RWPE2 (cell line): ENCODE results near the gene GTF2A2.
"Not testable (repeated sequence)": the region's sequence is repeated elsewhere in the genome, so short reads cannot be mapped to it uniquely, and the experiment has no call there.

Experiments used
- ATAC-seq: fragments of 200-7000 bp; cut with Tn5 transposase; 3 replicates; pipeline ENCODE4 v1.9.1; 2021; ENCODE audit warnings: low read depth
- DNase-seq: peaks from one replicate; pipeline ENCODE4 v3.0.0-alpha.2; 2020; ENCODE audit warnings: low spot score
- H3K27ac ChIP-seq: fragments of 450-650 bp; 2 replicates; pipeline ENCODE4 v1.5.1; 2017; ENCODE audit warnings: mild to moderate bottlenecking; ENCODE audit not compliant: poor library complexity, severe bottlenecking
- H3K27me3 ChIP-seq: fragments of 250-450 bp; sonication (Bioruptor Pico); 2 replicates; pipeline ENCODE4 v1.5.1; 2021; ENCODE audit warnings: mild to moderate bottlenecking, moderate library complexity; ENCODE audit not compliant: insufficient read depth, poor library complexity, severe bottlenecking
- H3K36me3 ChIP-seq: fragments of 250-450 bp; sonication (Bioruptor Pico); 2 replicates; pipeline ENCODE4 v1.5.1; 2020; ENCODE audit warnings: low read depth, mild to moderate bottlenecking, moderate library complexity
- H3K4me1 ChIP-seq: fragments of 250-450 bp; sonication (Bioruptor Pico); 2 replicates; pipeline ENCODE4 v1.5.1; 2021; ENCODE audit warnings: mild to moderate bottlenecking, moderate library complexity; ENCODE audit not compliant: insufficient read depth, poor library complexity, severe bottlenecking
- H3K4me3 ChIP-seq: fragments of 250-450 bp; sonication (Bioruptor Pico); 2 replicates; pipeline ENCODE4 v1.5.1; 2021; ENCODE audit warnings: mild to moderate bottlenecking, moderate library complexity; ENCODE audit not compliant: severe bottlenecking
- H3K9me3 ChIP-seq: fragments of 250-450 bp; sonication (Bioruptor Pico); 2 replicates; pipeline ENCODE4 v1.5.1; 2021; ENCODE audit warnings: mild to moderate bottlenecking, moderate library complexity; ENCODE audit not compliant: severe bottlenecking
- TF ChIP-seq, protein P1 (sequence below): fragments of 450-650 bp; IDR thresholded peaks from one replicate; pipeline ENCODE4 v1.5.1; 2017; ENCODE audit warnings: mild to moderate bottlenecking, moderate library complexity; ENCODE audit not compliant: poor library complexity, severe bottlenecking

GTF2A2 gene

GRCh38 chr15:59699810-59700431, 42.6 kb upstream of the GTF2A2 start:
- H3K27me3 ChIP-seq = no peaks in the 10 kb centered on the region
- H3K4me1 ChIP-seq = peaks cover 40% of the 10 kb centered on the region
- DNase-seq = no peak
- TF ChIP-seq, protein P1, sequence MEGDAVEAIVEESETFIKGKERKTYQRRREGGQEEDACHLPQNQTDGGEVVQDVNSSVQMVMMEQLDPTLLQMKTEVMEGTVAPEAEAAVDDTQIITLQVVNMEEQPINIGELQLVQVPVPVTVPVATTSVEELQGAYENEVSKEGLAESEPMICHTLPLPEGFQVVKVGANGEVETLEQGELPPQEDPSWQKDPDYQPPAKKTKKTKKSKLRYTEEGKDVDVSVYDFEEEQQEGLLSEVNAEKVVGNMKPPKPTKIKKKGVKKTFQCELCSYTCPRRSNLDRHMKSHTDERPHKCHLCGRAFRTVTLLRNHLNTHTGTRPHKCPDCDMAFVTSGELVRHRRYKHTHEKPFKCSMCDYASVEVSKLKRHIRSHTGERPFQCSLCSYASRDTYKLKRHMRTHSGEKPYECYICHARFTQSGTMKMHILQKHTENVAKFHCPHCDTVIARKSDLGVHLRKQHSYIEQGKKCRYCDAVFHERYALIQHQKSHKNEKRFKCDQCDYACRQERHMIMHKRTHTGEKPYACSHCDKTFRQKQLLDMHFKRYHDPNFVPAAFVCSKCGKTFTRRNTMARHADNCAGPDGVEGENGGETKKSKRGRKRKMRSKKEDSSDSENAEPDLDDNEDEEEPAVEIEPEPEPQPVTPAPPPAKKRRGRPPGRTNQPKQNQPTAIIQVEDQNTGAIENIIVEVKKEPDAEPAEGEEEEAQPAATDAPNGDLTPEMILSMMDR = no peak
- ATAC-seq = peak; percentile 78
- H3K27ac ChIP-seq = peak overlapping the region; percentile 45
- H3K9me3 ChIP-seq = no peaks in the 10 kb centered on the region
- H3K36me3 ChIP-seq = peaks cover 4% of the 10 kb centered on the region; the same call in 1 of the 2 replicates
- H3K4me3 ChIP-seq = no peak overlapping the region

GRCh38 chr15:59698065-59698464, 40.8 kb upstream of the GTF2A2 start:
- not testable (repeated sequence) for H3K36me3 ChIP-seq, H3K27ac ChIP-seq, DNase-seq, H3K27me3 ChIP-seq, H3K9me3 ChIP-seq, H3K4me3 ChIP-seq
- peak; percentile 40; the same call in 1 of the 3 replicates for ATAC-seq
- H3K4me1 ChIP-seq = peaks cover 40% of the 10 kb centered on the region

- Histone ChIP-seq H3K27ac (no peak overlapping the region), H3K9me3 (no peaks in the 10 kb centered on the region), H3K27me3 (no peaks in the 10 kb centered on the region), H3K4me1 (peaks cover 23% of the 10 kb centered on the region), H3K4me3 (no peak overlapping the region), H3K36me3 (no peaks in the 10 kb centered on the region)
- TF ChIP-seq, protein P1 = no peak
- no peak for DNase-seq
- ATAC-seq = no peak
These were observed 39.0 kb upstream of the GTF2A2 start for GRCh38 chr15:59696332-59696731.

GRCh38 chr15:59694779-59695178, 37.5 kb upstream of the GTF2A2 start:
- H3K4me1 ChIP-seq = peaks cover 15% of the 10 kb centered on the region
- H3K9me3 ChIP-seq = no peaks in the 10 kb centered on the region
- no peak overlapping the region for H3K4me3 ChIP-seq
- H3K27me3 ChIP-seq = no peaks in the 10 kb centered on the region
- ATAC-seq (no peak), DNase-seq (no peak)
- H3K36me3 ChIP-seq = no peaks in the 10 kb centered on the region
- H3K27ac ChIP-seq = no peak overlapping the region
- TF ChIP-seq, protein P1 = no peak

GRCh38 chr15:59691194-59691805, 34.0 kb upstream of the GTF2A2 start:
- H3K36me3 ChIP-seq = peaks cover 15% of the 10 kb centered on the region
- H3K9me3 ChIP-seq = no peaks in the 10 kb centered on the region
- ATAC-seq (no peak), DNase-seq (no peak)
- H3K27me3 ChIP-seq = no peaks in the 10 kb centered on the region
- no peak overlapping the region for H3K4me3 ChIP-seq
- peaks cover 12% of the 10 kb centered on the region for H3K4me1 ChIP-seq
- TF ChIP-seq, protein P1 = peak; percentile 98
- H3K27ac ChIP-seq = no peak overlapping the region
